Tibial nerve (tissue), 4 donors: ENCODE measurements around the gene FSD1L.

Source experiments
- EP300 ChIP-seq, 2 donors: sonication (generic); formaldehyde crosslinking; IDR thresholded peaks; one replicate each; pipeline ENCODE4 v1.6.1; 2017; ENCODE audit warnings: antibody characterized with exemption in 2 of 2, mild to moderate bottlenecking in 1 of 2
- POLR2A ChIP-seq, 2 donors: fragments of 450-650 bp; IDR thresholded peaks; one replicate each; pipeline ENCODE4 v1.6.1; 2017; ENCODE audit warnings: antibody characterized with exemption in 2 of 2, mild to moderate bottlenecking in 2 of 2, moderate library complexity in 2 of 2
- TF ChIP-seq, protein P1 (sequence below), 5 experiments: fragments of 200-600 bp in 3 of 5; fragments of 450-650 bp in 2 of 5; sonication (generic) in 3 of 5; IDR thresholded peaks; one replicate each; pipeline ENCODE4 v1.5.1; 2016 to 2019; ENCODE audit warnings: antibody characterized with exemption in 5 of 5, mild to moderate bottlenecking in 3 of 5, moderate library complexity in 2 of 5

GRCh38 chr9:105447386-105447813 lies 434 bp upstream of the FSD1L start:
- TF ChIP-seq, protein P1, sequence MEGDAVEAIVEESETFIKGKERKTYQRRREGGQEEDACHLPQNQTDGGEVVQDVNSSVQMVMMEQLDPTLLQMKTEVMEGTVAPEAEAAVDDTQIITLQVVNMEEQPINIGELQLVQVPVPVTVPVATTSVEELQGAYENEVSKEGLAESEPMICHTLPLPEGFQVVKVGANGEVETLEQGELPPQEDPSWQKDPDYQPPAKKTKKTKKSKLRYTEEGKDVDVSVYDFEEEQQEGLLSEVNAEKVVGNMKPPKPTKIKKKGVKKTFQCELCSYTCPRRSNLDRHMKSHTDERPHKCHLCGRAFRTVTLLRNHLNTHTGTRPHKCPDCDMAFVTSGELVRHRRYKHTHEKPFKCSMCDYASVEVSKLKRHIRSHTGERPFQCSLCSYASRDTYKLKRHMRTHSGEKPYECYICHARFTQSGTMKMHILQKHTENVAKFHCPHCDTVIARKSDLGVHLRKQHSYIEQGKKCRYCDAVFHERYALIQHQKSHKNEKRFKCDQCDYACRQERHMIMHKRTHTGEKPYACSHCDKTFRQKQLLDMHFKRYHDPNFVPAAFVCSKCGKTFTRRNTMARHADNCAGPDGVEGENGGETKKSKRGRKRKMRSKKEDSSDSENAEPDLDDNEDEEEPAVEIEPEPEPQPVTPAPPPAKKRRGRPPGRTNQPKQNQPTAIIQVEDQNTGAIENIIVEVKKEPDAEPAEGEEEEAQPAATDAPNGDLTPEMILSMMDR (IDR thresholded peaks at IDR 0.05): no peak
- no peak for TF ChIP-seq EP300 (IDR thresholded peaks at IDR 0.05)
- TF ChIP-seq POLR2A (IDR thresholded peaks at IDR 0.05): no peak
